ENCODE results near the gene ADORA2B.
"Not testable (repeated sequence)": the region's sequence is repeated elsewhere in the genome, so short reads cannot be mapped to it uniquely, and the experiment has no call there.

ADORA2B gene

GRCh38 chr17:15979013-15979412 lies 34.1 kb downstream of the ADORA2B start:
- DNase-seq (ENCODE audit: low read depth in 1 of 2, low spot score in 1 of 2): not testable (repeated sequence)

- no peak for DNase-seq (ENCODE audit: low read depth in 1 of 2, low spot score in 1 of 2)
These were observed 36.3 kb downstream of the ADORA2B start for GRCh38 chr17:15981208-15981607.

DNA sequence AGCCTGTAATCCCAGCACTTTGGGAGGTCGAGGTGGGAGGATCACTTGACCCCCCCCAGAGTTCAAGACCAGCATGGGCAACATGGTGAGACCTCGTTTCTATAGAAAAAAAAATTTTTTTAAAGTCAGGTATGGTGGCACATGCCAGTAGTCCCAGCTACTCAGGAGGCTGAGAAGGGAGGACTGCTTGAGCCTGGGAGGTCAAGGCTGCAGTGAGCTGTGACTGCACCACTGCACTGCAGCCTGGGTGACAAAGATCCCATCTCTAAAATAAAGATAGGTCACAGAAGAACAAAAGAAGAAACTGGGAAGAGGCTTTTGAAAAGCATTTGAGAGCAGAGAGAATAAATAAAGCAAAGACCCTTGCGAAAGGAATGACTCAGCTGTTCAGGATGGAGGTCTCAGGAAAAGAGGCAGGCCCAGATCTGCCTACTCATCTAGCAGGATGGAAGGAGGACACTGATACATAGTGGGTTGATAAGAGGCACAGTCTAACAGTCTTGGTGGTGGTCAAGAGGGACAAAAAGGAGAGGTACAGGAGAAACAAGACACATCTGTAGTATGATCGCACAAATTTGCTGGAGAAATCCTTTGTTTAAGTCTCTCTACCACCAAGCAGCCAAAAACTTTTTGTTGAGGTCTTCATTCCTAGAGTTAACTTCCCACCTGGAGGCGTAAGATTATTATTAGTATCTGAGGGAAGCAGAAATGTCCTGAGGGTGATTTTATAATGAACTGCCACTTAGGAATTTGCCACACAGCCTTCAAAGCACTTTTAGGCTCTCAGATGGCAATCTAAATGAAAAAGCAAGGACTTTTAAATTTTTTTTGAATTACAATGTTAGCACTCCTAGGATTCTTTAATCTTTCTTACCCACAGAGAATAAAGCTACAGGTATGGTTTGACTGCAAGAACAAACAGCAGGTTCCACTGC lies 37.0 kb downstream of the ADORA2B start:
- no peak for DNase-seq (ENCODE audit: low read depth in 1 of 2, low spot score in 1 of 2)

DNA sequence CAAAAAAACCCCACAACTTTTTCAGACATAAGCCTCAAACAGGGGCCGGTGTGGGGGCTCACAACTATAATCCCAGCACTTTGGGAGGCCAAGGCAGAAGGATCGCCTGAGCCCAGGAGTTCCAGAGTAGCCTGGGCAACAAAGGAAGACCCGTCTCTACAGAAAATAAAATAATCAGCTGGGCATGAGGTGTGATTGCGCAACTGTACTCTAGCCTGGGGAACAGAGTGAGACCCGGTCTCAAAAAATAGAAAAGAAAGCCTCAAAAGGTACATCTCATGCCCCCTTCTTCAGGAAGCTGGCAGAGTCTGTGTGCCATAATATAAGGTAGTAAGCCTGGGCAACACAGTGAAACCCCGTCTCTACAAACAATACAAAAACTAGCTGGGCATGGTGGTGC lies 51.4 kb downstream of the ADORA2B start:
- DNase-seq (ENCODE audit: low read depth in 1 of 2, low spot score in 1 of 2): no peak

GRCh38 chr17:15998031-15998562 lies 53.2 kb downstream of the ADORA2B start:
- no peak for DNase-seq (ENCODE audit: low read depth in 1 of 2, low spot score in 1 of 2)

DNA sequence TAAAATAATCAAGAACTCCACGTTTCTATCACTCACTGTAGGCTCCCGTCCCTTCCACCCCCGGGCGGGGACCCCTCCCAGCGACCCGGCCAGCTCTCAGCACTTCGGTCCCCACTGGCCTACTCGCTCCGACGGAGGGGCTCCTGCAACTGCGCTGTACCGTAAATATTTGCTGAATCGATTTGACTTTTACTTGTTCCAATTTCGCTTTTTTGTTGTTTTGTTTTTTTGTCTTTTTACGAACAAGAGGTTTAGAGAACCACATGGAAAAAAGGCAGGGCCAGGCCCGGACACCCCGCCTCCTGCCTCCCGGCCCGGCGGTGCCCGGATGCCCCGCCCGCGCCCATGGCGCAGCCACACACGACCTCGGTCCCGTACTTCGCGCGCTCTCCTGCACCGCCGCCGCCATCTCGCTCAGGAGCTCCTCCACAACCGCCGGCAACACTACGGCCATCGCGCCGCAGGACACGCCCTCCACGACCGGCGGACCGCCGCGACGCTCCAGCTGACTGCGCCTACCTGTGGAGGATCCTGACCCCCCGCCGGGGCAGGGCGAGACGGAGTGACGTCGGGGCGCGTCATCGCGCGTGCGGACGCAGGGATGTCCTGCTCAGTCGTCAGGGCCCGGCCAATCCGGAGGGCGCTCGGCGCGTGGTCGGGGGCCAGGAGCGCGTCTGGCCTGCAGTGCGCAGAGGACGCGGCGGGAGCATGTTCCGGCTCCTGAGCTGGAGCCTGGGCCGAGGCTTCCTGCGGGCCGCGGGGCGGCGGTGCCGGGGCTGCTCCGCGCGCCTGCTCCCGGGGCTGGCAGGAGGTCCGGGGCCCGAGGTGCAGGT lies 54.4 kb downstream of the ADORA2B start, which contains the start of the genes TTC19 and ZSWIM7:
TSS of gene TTC19 (plus strand) at position 684 of the 833 bp plus-strand sequence. CDS start at position 709, 25 bp downstream.
TSS of gene ZSWIM7 (minus strand) at position 564 of the 833 bp plus-strand sequence. CDS start at position 454, 110 bp downstream.
- DNase-seq (ENCODE audit: low read depth in 1 of 2, low spot score in 1 of 2): peak; percentile 84 to 89

- no peak for DNase-seq (ENCODE audit: low read depth in 1 of 2, low spot score in 1 of 2)
These were observed 55.3 kb downstream of the ADORA2B start for GRCh38 chr17:15999974-16000827.

- no peak for DNase-seq (ENCODE audit: low read depth in 1 of 2, low spot score in 1 of 2)
These were observed 56.4 kb downstream of the ADORA2B start for GRCh38 chr17:16001226-16001897.

GRCh38 chr17:16002708-16003260 lies 57.9 kb downstream of the ADORA2B start:
- no peak for DNase-seq (ENCODE audit: low read depth in 1 of 2, low spot score in 1 of 2)

DNA sequence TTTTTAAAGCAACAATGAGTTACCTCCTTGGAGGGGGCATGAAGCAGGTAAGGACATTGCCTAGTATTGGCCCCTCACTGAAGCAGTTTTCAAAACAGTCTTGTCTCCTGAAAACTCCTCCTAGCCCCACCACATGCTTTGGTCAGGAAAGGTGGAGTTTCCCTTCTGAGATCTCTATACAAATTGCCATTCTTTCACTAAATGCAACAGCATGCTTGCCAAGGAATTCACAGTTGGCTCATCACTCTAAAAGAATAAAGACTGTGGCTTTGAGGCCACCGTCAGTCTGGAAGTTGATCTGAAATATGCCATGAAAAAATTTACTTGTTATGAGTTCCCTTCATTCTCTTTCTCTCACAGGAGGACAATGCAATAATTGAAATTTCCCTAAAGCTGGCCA lies 58.9 kb downstream of the ADORA2B start:
- DNase-seq (ENCODE audit: low read depth in 1 of 2, low spot score in 1 of 2): no peak

GRCh38 chr17:16005636-16006035 lies 60.7 kb downstream of the ADORA2B start:
- DNase-seq (ENCODE audit: low read depth in 1 of 2, low spot score in 1 of 2): no peak

DNA sequence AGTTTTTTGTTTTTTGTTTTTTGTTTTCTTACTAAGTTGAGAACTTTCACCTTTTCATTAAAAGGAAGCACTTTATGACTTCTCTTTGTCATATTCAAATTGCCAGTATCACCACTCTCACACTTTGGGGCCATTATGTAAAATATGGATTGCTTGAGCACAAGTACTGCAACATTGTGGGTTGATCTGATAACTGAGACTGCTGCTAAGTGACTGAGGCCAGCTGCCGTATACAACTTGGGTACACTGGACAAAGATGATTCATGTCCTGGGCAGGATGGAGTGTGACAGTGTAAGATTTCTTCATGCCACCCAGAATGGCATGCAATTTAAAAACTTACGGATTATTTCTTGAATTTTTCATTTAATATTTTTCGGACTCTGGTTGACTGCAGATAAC lies 62.5 kb downstream of the ADORA2B start:
- DNase-seq (ENCODE audit: low read depth in 1 of 2, low spot score in 1 of 2): no peak

DNA sequence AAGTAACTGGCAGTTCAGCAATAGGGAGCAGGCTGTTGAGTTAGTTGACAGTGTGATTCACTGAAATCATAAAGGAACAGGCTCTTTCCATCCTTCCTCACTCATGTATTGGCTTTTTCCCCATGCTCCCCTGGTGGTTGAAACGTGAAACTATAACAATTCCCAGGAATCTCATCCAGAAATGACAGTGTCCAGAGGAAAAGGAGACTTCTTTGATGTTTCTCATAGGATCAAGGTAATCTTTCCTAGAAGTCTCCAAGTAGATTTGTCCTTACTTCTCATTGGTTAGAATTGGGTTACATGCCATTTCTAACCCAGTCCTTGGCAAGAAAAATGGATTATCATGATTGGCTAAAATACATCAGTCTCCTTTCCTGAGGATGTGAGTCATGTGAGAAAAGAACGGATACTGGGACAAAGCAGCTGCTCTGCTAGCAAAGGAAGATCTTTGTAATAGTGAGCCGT lies 69.0 kb downstream of the ADORA2B start:
- DNase-seq (ENCODE audit: low read depth in 1 of 2, low spot score in 1 of 2): no peak

- no peak for DNase-seq (ENCODE audit: low read depth in 1 of 2, low spot score in 1 of 2)
These were observed 74.4 kb downstream of the ADORA2B start for GRCh38 chr17:16019347-16019746.

DNA sequence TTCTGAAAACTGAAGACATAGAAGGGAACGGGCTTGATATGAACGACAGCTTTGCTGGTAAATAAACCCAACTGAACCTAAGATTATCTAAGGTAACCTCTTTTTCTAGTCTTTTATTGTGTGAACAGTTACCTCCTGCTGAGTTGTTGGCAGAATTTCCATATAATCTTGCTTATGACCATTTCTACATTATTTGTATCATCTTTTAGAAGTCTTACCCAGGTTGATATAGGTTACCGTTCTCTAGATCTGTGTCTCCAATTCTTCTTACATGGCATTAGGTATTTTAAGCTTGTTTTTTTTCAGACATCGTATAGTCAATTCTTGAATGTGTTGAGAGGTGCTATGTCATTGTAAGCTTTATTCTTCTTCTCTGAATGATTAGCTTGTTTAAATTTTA lies 79.0 kb downstream of the ADORA2B start:
- no peak for DNase-seq (ENCODE audit: low read depth in 1 of 2, low spot score in 1 of 2)

DNA sequence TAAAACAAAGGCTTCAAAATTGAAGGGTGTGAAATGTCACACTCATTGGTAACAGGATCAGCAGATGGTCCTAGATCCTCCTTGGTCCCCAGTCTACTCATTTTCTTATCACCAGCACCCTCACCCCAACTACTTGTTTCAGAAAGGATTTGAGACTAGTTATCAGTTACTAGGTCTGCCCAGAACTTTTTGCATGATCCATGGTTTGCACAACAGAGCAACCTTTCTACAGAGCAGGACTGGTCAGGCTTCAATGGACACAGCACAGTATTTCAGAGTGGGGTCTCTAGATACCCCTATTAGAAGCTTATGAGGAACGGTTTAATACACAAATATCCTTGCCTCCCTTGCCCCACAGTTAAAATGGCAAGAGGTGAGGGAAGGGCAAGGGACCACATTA lies 80.3 kb downstream of the ADORA2B start:
- DNase-seq (ENCODE audit: low read depth in 1 of 2, low spot score in 1 of 2): no peak

All from activated T-helper 1 cell treated with anti-CD3 and anti-CD28 coated beads, Interleukin-2, amount 50 U/mL, for 16 hours (primary cell).